Inferior parietal cortex (tissue), 1 donor: Measurements from ENCODE around the gene GMPPB.
A peak's percentile ranks its signal among the peaks of the same experiment; 100 is the strongest.
"Not testable (repeated sequence)": the region's sequence is repeated elsewhere in the genome, so short reads cannot be mapped to it uniquely, and the experiment has no call there.

ENCODE experiments used
- DNase-seq: peaks from one replicate; pipeline ENCODE4 v3.0.0-alpha.2; 2016; ENCODE audit errors: extremely low spot score

GMPPB gene

GRCh38 chr3:49691481-49691880 is 32.3 kb downstream of the GMPPB start:
- DNase-seq = not testable (repeated sequence)

- not testable (repeated sequence) for DNase-seq
Measured at GRCh38 chr3:49690856-49691255, 32.9 kb downstream of the GMPPB start.

GRCh38 chr3:49689908-49690624 is 33.7 kb downstream of the GMPPB start:
- not testable (repeated sequence) for DNase-seq

DNA sequence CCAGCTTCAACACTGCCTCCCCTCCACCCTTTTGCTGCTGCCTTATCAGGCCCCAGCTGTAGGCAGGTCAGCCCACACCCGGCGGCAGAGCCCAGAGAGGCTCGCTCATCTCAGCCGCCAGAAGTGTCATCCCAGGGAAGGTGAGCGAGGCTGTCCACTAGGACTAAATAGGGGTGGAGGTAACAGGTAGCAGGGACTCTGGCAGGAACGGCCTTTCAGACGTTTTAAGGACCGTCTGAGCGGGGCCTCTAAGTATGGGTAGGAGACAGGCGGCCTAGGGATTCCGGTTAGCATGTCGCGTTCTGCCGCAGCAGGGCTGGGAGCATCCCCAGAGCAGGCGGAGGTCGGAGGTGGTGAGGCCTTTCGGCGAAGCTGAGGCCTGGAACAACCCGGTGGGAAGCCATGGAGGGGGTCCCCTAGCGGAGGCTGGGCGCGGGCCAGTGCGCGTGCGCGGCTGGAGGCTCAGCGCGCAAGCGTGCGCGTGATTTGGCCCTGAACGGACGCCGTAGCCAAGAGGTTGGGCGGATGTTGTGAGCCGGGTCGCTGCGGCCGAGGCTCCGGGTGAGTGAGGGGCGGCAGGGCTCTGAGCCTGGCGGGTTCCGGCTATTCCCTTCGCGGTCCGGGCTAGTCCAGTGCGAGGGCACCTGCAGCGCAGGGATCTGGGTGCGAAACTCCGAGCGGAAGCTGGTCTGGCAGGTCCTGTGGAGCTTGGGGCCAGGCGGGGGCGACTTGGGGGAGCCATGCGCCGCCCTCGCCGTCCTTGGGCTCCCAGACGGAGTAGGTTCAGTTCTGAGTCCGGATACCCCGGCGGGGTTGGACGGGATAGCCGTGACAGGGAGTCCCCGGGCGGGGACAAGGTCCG is 34.5 kb downstream of the GMPPB start, which contains the start of the genes MST1 and RNF123:
TSS of gene MST1 (minus strand) at position 429 of the 862 bp plus-strand sequence. CDS start 783 bp downstream, outside the sequence.
TSS of gene RNF123 (plus strand) at position 512 of the 862 bp plus-strand sequence. CDS start 1,609 bp downstream, outside the sequence.
- peak; percentile 90 for DNase-seq

DNA sequence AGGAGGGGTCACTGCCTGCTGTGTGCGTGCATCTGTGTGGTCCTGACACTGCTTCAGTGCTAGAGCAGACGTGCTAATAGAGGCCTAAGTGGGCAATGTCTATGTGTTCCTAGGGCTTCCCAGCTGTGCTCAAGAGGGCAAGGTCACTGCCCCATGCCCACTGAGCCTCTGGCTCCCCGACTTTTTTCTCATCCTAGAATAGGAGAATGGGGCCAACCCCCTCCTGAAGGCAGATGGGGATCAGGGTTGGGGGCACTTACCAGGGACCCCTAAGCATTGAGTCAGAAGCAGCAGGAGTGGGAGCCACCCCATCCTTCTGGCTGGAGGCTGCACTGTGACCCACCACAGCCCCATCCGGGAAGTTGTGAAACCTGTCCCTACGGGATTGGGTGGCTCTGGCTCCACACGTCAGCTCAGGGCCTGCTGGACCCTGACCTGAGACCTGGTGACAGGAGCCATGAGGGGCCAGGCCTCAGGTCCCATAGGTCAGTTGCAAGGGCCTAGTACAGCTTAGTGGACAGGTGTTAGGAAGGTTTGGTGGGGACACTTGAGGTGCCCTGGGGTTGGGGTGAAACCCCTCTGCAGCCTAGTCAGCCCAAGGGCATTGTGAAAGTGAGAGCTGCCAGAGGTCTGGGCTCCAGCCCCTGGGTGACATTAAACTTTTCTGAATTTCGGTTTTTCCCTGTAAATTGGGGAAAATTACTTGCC is 35.3 kb downstream of the GMPPB start:
- not testable (repeated sequence) for DNase-seq

DNA sequence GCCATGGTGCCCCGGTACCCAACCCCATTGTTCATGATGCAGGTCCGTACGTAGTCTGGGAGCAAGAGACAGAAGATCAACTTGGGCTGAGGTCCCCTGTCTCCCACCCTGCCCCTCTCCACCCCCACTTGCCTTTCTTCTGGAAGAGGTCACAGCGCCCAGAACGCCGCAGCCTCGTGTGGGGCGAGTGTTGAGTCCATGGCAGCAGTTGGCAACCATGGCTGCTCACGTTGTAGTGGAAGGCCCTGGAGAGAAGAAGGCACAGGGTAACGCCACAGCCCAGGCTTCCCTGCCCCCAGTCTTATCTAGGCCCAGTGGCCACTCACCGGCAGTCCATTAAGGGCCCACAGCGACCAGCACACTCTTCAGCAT is 36.3 kb downstream of the GMPPB start:
- not testable (repeated sequence) for DNase-seq

GRCh38 chr3:49686769-49687423 is 36.9 kb downstream of the GMPPB start:
- DNase-seq = not testable (repeated sequence)

DNA sequence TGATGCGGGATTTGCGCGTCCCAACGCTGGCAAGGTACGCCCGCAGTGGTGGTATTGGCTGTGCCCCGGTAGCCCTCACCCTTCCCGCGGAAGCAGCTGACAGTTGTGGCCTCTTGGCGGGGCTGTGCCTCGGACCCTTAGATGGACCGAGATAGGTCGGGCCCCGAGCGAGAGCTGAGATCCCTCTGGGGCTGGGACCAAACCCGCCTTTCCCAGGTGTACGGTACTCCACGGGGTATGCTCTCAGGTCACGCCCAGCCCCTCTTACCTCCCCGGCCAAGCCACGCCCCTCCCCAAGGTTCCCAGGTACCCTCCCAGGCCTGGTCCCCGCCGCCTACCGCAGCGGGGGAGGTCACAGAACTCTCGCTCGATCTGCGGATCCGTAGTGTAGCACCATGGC is 37.4 kb downstream of the GMPPB start:
- DNase-seq = not testable (repeated sequence)

- not testable (repeated sequence) for DNase-seq
Measured at GRCh38 chr3:49685846-49686245, 37.9 kb downstream of the GMPPB start.

DNA sequence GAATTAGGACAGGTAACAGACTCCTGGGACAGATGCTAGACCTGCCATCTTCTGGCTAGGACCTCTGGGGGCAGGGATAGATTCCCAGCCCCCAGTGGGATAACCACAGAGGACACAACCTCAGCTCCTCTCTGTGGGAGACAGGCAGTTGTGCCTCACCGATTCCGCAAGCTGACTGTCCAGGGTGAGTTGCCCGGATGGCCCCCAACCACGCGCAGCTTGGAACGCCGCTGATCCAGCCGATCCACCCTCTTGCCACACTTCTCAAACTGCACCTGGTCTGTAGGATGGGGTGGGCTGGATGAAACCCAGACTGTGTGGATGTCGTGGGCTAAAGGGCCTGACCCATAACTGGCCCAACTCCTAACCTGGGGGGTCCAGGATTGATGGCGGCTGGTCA is 38.6 kb downstream of the GMPPB start:
- not testable (repeated sequence) for DNase-seq

- DNase-seq = not testable (repeated sequence)
Measured at GRCh38 chr3:49684453-49684852, 39.3 kb downstream of the GMPPB start.

DNA sequence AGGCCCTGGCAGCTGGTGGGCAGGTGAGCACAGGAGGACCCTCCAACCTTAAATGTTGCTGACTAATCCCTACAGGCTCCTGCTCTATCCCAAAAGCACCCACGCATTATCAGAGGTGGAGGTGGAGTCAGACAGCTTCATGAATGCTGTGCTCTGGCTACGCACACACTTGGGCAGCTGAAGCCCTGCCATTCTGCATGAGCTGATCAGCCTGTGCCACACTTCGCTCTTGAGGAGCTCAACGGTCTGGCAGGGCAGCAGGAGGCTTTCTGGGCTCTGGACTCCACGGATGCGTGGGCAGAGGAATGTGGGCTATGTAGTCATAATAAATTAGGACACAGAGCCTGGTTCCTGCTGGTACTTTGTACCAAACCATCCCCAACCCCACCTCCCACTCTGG is 40.6 kb downstream of the GMPPB start:
- no peak for DNase-seq

DNA sequence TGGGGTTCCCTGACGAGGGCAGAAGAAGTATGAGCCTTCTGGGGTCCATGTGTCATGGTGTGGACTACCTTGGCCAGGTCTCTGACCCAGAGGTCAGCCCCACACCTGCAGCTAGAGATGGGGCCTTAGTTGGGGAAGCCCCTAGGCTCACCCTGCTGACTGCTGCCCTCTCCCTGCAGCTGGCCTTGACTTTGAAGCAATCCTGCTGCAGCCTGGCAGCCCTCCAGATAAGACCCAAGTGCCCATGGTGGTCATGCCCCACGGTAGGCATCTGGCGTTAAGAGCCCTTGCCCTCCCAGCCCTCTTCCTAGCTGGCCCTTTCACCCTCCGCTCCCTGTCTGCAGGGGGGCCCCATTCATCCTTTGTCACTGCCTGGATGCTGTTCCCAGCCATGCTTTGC is 42.2 kb downstream of the GMPPB start:
- no peak for DNase-seq

DNA sequence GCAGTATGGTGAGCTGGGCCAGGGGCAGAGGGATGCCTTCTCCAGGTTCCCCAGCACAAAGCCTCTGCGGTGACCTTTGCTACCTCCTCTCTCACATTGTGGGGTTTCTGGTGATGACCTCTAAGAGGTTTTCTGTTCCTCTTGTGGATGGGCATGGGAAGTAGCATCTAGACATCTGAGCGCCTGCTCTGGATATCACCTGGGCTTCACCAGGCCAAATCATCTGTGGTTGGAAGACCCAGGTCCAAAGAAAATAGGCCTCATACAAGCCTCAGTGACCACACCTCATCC is 42.6 kb downstream of the GMPPB start:
- no peak for DNase-seq

GRCh38 chr3:49680493-49681231 is 43.1 kb downstream of the GMPPB start:
- DNase-seq = no peak

- DNase-seq = no peak
Measured at GRCh38 chr3:49675912-49676311, 47.8 kb downstream of the GMPPB start.

DNA sequence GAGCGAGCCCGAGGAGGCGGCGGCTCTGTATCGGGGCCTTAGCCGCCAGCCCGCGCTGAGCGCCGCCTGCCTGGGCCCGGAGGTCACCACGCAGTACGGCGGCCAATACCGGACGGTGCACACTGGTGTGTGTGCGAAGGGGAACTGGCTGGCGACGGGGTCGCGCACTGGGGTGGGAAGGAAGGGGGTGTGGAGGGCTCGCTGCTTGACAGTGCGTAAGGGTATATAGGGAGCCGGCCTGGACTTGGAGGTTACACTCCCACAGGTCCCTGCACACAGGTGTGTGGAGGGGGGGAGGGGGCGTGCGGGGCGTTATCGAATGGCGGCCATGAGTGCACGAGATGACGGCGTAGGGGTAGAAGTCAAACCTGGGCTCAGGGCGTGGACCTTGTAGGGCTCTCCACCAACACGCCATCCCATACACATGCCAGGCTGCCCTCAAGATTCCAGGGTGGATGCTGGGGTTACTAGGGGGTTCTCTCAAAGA is 49.2 kb downstream of the GMPPB start:
- DNase-seq = no peak

DNA sequence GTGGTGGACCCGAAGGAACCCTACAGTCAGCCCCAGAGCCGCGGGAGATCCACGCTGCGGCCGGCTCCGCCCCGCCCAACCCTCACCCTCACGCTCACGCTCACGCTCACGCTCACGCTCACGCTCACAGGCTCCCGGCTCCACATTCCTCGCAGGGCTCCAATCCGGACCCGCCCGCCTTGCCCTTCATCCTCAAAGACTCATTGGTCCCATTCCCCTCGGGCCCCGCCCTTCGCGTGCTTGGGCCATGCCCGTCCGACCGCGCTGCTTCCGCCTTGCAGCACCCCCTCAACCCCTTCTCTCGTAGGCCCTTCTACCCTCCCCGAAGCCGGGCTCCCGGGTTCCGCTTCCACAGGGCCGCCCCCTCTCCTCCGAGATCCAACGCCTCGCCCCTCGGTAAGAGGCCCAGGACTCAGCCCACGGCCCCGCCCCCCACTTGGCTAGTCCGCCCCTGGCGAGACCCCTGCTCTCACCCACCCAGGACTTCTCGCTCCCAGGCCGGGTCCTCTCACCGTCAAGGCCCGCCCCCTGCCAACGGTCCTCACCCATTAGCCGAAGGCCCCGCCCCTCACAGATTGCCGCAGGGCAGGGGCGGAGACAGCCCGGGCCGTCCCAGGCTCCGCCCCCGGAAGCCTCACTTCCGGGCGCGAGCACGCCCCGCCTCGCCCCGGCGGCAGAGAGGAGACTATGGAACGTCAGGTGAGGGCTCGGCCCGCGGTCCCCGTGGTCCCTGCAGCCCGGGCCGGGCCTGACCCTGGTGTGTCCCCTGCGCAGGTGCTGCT is 49.8 kb downstream of the GMPPB start, which contains the start of gene APEH:
TSS of gene APEH (plus strand) at position 637 of the 782 bp plus-strand sequence. CDS start at position 688, 51 bp downstream.
- peak; percentile 87 for DNase-seq

DNA sequence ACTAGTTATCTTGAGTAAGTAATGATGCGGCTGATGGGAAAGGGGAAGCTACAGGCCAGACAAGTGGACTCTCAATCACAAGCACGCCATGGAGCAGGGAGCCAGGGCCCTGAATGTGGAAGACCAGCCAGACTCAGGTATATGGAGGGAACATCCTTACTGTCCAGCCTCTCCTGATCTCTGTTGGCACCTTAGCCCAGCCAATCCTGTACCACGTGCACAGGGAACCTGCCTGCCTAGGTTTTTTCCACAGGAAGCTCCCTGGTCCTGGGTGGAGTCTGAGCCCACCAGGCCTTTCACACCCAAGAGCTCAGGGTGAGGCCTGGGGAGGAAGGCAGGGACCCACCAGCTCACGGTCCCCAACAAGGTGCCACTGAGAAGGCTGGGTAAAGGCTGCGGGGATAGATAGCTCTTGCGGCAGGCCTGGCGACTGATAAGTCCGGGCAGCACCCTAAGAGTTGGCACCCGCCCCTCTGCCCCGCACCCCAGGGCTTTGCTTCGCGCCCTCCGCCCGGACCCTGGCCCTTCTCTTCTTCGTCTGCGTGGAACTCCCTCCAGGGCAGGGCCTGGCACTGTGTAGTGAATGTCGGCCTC is 50.5 kb downstream of the GMPPB start:
- DNase-seq = no peak
